GM04503 (cell line): ENCODE results near the gene RPL37.
"Not testable (repeated sequence)": the region's sequence is repeated elsewhere in the genome, so short reads cannot be mapped to it uniquely, and the experiment has no call there.

Source experiments
- DNase-seq: peaks from one replicate; pipeline ENCODE4 v3.0.0-alpha.2; 2012; ENCODE audit warnings: low read depth

Gene RPL37

GRCh38 chr5:40833712-40834229 lies 1.3 kb downstream of the RPL37 start:
- no peak for DNase-seq

GRCh38 chr5:40832345-40832744 lies 2.7 kb downstream of the RPL37 start:
- no peak for DNase-seq

GRCh38 chr5:40831346-40832210 lies 3.4 kb downstream of the RPL37 start:
- DNase-seq: no peak

- no peak for DNase-seq
These were observed 5.1 kb downstream of the RPL37 start for GRCh38 chr5:40829748-40830533.

- DNase-seq: no peak
These were observed 6.0 kb downstream of the RPL37 start for GRCh38 chr5:40828690-40829661.

- no peak for DNase-seq
These were observed 6.9 kb downstream of the RPL37 start for GRCh38 chr5:40828021-40828631.

- no peak for DNase-seq
These were observed 7.6 kb downstream of the RPL37 start for GRCh38 chr5:40827188-40827977.

- no peak for DNase-seq
These were observed 8.4 kb downstream of the RPL37 start for GRCh38 chr5:40826489-40827187.

GRCh38 chr5:40825461-40826043 lies 9.5 kb downstream of the RPL37 start:
- not testable (repeated sequence) for DNase-seq

GRCh38 chr5:40823459-40823858 lies 11.6 kb downstream of the RPL37 start:
- DNase-seq: no peak

GRCh38 chr5:40813698-40814281 lies 21.2 kb downstream of the RPL37 start:
- DNase-seq: no peak

GRCh38 chr5:40812125-40812524 lies 22.9 kb downstream of the RPL37 start:
- DNase-seq: no peak

- no peak for DNase-seq
These were observed 33.1 kb downstream of the RPL37 start for GRCh38 chr5:40801771-40802562.

GRCh38 chr5:40799258-40799657 lies 35.8 kb downstream of the RPL37 start:
- DNase-seq: no peak

GRCh38 chr5:40798801-40799210 lies 36.2 kb downstream of the RPL37 start:
- DNase-seq: no peak

GRCh38 chr5:40798012-40798800 lies 36.8 kb downstream of the RPL37 start, which contains the start of gene PRKAA1:
PRKAA1 (minus strand) TSS chr5:40798374; CDS start chr5:40798189, 185 bp downstream.
- DNase-seq: no peak
